PC-3 (cell line): ENCODE measurements around the gene ZNF195. TPM values are rescaled to one million over a fixed set of nuclear protein-coding genes. Genes with fewer than 3 reads are reported as not detected.
"Not testable (repeated sequence)": the region's sequence is repeated elsewhere in the genome, so short reads cannot be mapped to it uniquely, and the experiment has no call there.

ENCODE experiments used
- ATAC-seq: fragments of 200-7000 bp; cut with Tn5 transposase; 2 replicates; pipeline ENCODE4 v1.9.1; 2020; ENCODE audit warnings: mild to moderate bottlenecking, moderate library complexity
- BruUV-seq: library from RNA; stranded (reverse); fragments of 400-500 nt; replicated peaks from 2 replicates; lab custom pipeline; 2021; lab: Mats Ljungman, UMichigan
- CTCF ChIA-PET: fragments of 300-600 bp; sonication (Branson Sonifier 250); formaldehyde crosslinking; loops from one replicate; lab custom pipeline; 2022; ENCODE audit warnings: antibody characterized with exemption; lab: Charles Lee
- POLR2A ChIA-PET: fragments of 300-600 bp; sonication (Branson Sonifier 250); formaldehyde crosslinking; loops from one replicate; lab custom pipeline; 2022; ENCODE audit warnings: antibody characterized with exemption; ENCODE audit not compliant: unreplicated experiment; lab: Charles Lee
- DNase-seq: peaks from one replicate; pipeline ENCODE4 v3.0.0-alpha.2; 2015
- H2AFZ ChIP-seq: fragments of 300-600 bp; sonication (generic); 2 replicates; pipeline ENCODE4 v1.6.0; 2016; ENCODE audit warnings: antibody characterized with exemption, low read length
- H3F3A ChIP-seq: fragments of 300-600 bp; sonication (generic); one replicate; pipeline ENCODE4 v1.6.0; 2017; ENCODE audit warnings: antibody characterized with exemption, low read length, control low read depth, mild to moderate bottlenecking; ENCODE audit not compliant: unreplicated experiment
- H3K27ac ChIP-seq: fragments of 300-600 bp; sonication (generic); 2 replicates; pipeline ENCODE4 v1.5.1; 2016; ENCODE audit warnings: mild to moderate bottlenecking, low read length
- H3K27me3 ChIP-seq: fragments of 300-600 bp; sonication (generic); 2 replicates; pipeline ENCODE4 v1.6.1; 2016; ENCODE audit warnings: low read length, mixed read lengths
- H3K36me3 ChIP-seq: fragments of 300-600 bp; sonication (generic); 2 replicates; pipeline ENCODE4 v1.6.1; 2016; ENCODE audit warnings: low read depth, mixed run types, low read length, mixed read lengths
- H3K4me1 ChIP-seq: fragments of 300-600 bp; sonication (generic); 2 replicates; pipeline ENCODE4 v1.5.1; 2016; ENCODE audit warnings: low read length; ENCODE audit not compliant: insufficient read depth
- H3K4me2 ChIP-seq: fragments of 300-600 bp; sonication (generic); 2 replicates; pipeline ENCODE4 v1.6.0; 2016; ENCODE audit warnings: low read length
- H3K4me3 ChIP-seq: fragments of 300-600 bp; sonication (generic); 2 replicates; pipeline ENCODE4 v1.5.1; 2016; ENCODE audit warnings: mild to moderate bottlenecking, low read length, mixed read lengths
- H3K79me2 ChIP-seq: fragments of 300-600 bp; sonication (generic); 2 replicates; pipeline ENCODE4 v1.6.1; 2017; ENCODE audit warnings: low read length, mixed read lengths
- H3K9ac ChIP-seq: fragments of 300-600 bp; sonication (generic); 2 replicates; pipeline ENCODE4 v1.6.0; 2016; ENCODE audit warnings: mild to moderate bottlenecking, low read length
- H3K9me2 ChIP-seq: fragments of 300-600 bp; sonication (generic); replicated peaks from 2 replicates; pipeline ENCODE4 v1.6.1; 2016; ENCODE audit warnings: mixed run types, low read length, mixed read lengths
- H3K9me3 ChIP-seq: fragments of 300-600 bp; sonication (generic); 2 replicates; pipeline ENCODE4 v1.6.1; 2016; ENCODE audit warnings: low read length, mixed read lengths
- H4K20me1 ChIP-seq: fragments of 300-600 bp; sonication (generic); 2 replicates; pipeline ENCODE4 v1.6.1; 2016; ENCODE audit warnings: low read length, mixed read lengths
- EZH2 ChIP-seq: fragments of 300-600 bp; sonication (generic); IDR thresholded peaks from one replicate; pipeline ENCODE4 v1.6.1; 2017; ENCODE audit warnings: antibody characterized with exemption, mild to moderate bottlenecking, low read length; ENCODE audit not compliant: unreplicated experiment
- EZH2phosphoT487 ChIP-seq: fragments of 300-600 bp; sonication (generic); IDR thresholded peaks from 2 replicates; pipeline ENCODE4 v1.6.1; 2018; ENCODE audit warnings: mild to moderate bottlenecking, antibody characterized with exemption, low read length, borderline replicate concordance
- intact Hi-C: fragments of 100-400 bp; cut with micrococcal nuclease; formaldehyde crosslinking; loops from 2 replicates; pipeline ENCODE4 v1.9.0; 2023
- total RNA-seq: library from RNA; depleted of rRNA; stranded (reverse); fragments of >200 nt; gene quantifications from 2 replicates; pipeline ENCODE4 v1.2.3, GENCODE V29; 2014
- TF ChIP-seq, protein P1 (sequence below): fragments of 300-600 bp; sonication (generic); conservative IDR thresholded peaks from 2 replicates; pipeline ENCODE4 v1.5.1; 2017; ENCODE audit warnings: antibody characterized with exemption, low read depth, mild to moderate bottlenecking, low read length

The ZNF195 gene
- total RNA-seq, 1 experiment from 2014 or later = 47.9 TPM

- POLR2A ChIA-PET, H3K9ac ChIP-seq, H3K27ac ChIP-seq, H4K20me1 ChIP-seq, H3K79me2 ChIP-seq, H3K4me2 ChIP-seq, ATAC-seq, H3K9me3 ChIP-seq, H3K27me3 ChIP-seq, CTCF ChIA-PET, H2AFZ ChIP-seq, H3F3A ChIP-seq, BruUV-seq, intact Hi-C loops, H3K4me3 ChIP-seq, H3K4me1 ChIP-seq, H3K9me2 ChIP-seq, H3K36me3 ChIP-seq: not testable (repeated sequence)
- peak; percentile 45 for DNase-seq
- TF ChIP-seq, protein P1, sequence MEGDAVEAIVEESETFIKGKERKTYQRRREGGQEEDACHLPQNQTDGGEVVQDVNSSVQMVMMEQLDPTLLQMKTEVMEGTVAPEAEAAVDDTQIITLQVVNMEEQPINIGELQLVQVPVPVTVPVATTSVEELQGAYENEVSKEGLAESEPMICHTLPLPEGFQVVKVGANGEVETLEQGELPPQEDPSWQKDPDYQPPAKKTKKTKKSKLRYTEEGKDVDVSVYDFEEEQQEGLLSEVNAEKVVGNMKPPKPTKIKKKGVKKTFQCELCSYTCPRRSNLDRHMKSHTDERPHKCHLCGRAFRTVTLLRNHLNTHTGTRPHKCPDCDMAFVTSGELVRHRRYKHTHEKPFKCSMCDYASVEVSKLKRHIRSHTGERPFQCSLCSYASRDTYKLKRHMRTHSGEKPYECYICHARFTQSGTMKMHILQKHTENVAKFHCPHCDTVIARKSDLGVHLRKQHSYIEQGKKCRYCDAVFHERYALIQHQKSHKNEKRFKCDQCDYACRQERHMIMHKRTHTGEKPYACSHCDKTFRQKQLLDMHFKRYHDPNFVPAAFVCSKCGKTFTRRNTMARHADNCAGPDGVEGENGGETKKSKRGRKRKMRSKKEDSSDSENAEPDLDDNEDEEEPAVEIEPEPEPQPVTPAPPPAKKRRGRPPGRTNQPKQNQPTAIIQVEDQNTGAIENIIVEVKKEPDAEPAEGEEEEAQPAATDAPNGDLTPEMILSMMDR = peak; percentile 44
Observed at GRCh38 chr11:3417047-3417446, 38.1 kb upstream of the ZNF195 start.

DNA sequence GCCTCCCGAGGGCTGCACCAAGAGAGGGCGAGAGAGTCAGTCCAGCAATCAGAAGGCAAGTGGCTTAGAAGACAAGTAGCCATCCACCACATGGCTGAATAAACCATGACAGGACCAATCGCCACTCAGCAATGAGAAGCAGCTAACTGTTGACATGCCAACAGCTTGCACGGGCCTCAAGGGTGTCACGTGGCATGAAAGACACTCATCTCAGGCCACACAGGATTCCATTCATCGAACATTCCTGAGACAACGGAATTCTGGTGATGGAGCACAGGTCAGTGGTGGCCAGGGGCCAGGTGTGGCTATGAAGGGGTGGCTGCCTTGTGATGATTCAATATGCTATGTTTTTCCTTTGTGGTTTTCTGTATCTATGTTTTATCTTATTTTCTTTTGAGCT, 36.4 kb upstream of the ZNF195 start:
- peak; percentile 3 for DNase-seq
- intact Hi-C loops, ATAC-seq, H2AFZ ChIP-seq, H3K9me2 ChIP-seq, CTCF ChIA-PET, H3K4me3 ChIP-seq, H3K79me2 ChIP-seq, H3F3A ChIP-seq, POLR2A ChIA-PET, BruUV-seq, H3K36me3 ChIP-seq, H3K27ac ChIP-seq, H3K27me3 ChIP-seq, H3K9me3 ChIP-seq, H3K4me2 ChIP-seq, H3K9ac ChIP-seq, H3K4me1 ChIP-seq, H4K20me1 ChIP-seq: not testable (repeated sequence)

GRCh38 chr11:3413666-3414065, 34.7 kb upstream of the ZNF195 start:
- H3K4me1 ChIP-seq, H3K9me2 ChIP-seq, CTCF ChIA-PET, H3F3A ChIP-seq, H3K27me3 ChIP-seq, H3K36me3 ChIP-seq, H3K27ac ChIP-seq, H3K4me3 ChIP-seq, DNase-seq, POLR2A ChIA-PET, H3K9ac ChIP-seq, H3K79me2 ChIP-seq, H2AFZ ChIP-seq, H4K20me1 ChIP-seq, H3K4me2 ChIP-seq, H3K9me3 ChIP-seq, ATAC-seq, BruUV-seq, intact Hi-C loops: not testable (repeated sequence)

DNA sequence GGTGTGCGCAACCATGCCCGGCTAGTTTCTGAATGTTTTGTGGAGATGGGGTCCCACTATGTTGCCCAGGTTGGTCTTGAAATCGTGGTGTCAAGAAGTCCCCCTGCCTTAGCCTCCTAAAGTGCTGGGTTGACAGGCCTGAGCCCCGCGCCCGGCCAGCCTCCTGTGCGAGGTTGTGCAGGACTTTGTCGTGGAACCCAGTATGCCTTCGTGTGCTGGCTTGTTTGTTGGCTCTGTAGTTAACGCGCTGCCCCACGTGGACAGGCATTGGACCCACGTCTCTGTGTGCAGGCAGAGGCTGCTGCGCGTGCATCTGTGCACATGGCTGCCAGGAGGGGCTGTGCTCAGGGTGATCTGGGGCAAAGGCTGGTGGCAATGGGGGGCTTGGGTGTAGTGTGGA, 33.9 kb upstream of the ZNF195 start:
- no peak overlapping the region for H3K27ac ChIP-seq
- no peak for ATAC-seq
- no TSS peak for BruUV-seq
- no peaks in the 10 kb centered on the region for H3K9me2 ChIP-seq
- no peaks in the 10 kb centered on the region for H3K4me1 ChIP-seq
- H2AFZ ChIP-seq = no peak overlapping the region
- no peaks in the 10 kb centered on the region for H3K9me3 ChIP-seq
- ChIA-PET CTCF (no interaction called here), POLR2A (no interaction called here)
- no peak overlapping the region for H3K9ac ChIP-seq
- TF ChIP-seq, protein P1 = no peak
- no peak for TF ChIP-seq EZH2phosphoT487
- TF ChIP-seq EZH2 = no peak
- no peaks in the 10 kb centered on the region for H4K20me1 ChIP-seq
- H3K36me3 ChIP-seq = no peaks in the 10 kb centered on the region
- no peaks in the 10 kb centered on the region for H3K79me2 ChIP-seq
- no peaks in the 10 kb centered on the region for H3K27me3 ChIP-seq
- no peak for DNase-seq
- no peak overlapping the region for H3K4me2 ChIP-seq
- intact Hi-C loops = no loop called here
- no peaks in the 10 kb centered on the region for H3F3A ChIP-seq
- H3K4me3 ChIP-seq = no peak overlapping the region
